GM12872 (cell line): Measurements from ENCODE around the gene STARD13.

ENCODE experiments used
- TF ChIP-seq, protein P1 (sequence below): IDR thresholded peaks from 3 replicates; pipeline ENCODE4 v1.5.1; 2011; ENCODE audit warnings: low read depth, mild to moderate bottlenecking, low read length, moderate library complexity; ENCODE audit not compliant: insufficient read depth

The STARD13 gene

DNA sequence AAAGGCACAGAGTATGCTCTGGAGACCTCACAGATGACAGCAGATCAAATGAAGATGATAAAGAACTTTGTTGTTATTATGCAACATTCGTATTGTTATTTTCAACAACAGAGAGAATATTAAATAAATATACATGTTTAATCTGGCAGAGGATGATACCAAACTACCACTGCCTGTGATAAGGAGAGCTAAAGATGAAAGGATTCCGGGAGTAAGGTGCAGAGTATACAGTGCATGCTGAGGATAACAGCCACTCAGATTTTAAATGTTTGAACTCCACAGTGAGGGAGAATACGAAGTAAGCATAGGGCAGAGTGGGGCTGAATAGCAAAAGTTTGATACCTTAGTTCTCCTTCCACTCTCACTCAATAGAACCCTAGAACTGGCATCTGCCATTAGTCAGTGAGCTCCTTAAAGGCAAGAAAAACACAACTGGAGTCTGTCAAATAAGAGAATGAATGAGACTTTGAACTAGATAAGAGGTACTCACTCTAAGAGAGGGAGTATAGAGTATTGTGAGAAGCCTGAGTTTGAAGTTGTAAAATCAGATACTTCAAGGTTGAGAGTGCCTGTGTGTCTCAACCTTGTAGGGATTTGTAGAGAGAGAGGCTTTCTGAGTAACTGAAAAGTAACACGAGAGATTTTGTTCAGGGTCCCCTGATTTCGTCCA is 78.5 kb downstream of the STARD13 start:
- TF ChIP-seq, protein P1, sequence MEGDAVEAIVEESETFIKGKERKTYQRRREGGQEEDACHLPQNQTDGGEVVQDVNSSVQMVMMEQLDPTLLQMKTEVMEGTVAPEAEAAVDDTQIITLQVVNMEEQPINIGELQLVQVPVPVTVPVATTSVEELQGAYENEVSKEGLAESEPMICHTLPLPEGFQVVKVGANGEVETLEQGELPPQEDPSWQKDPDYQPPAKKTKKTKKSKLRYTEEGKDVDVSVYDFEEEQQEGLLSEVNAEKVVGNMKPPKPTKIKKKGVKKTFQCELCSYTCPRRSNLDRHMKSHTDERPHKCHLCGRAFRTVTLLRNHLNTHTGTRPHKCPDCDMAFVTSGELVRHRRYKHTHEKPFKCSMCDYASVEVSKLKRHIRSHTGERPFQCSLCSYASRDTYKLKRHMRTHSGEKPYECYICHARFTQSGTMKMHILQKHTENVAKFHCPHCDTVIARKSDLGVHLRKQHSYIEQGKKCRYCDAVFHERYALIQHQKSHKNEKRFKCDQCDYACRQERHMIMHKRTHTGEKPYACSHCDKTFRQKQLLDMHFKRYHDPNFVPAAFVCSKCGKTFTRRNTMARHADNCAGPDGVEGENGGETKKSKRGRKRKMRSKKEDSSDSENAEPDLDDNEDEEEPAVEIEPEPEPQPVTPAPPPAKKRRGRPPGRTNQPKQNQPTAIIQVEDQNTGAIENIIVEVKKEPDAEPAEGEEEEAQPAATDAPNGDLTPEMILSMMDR = no peak

DNA sequence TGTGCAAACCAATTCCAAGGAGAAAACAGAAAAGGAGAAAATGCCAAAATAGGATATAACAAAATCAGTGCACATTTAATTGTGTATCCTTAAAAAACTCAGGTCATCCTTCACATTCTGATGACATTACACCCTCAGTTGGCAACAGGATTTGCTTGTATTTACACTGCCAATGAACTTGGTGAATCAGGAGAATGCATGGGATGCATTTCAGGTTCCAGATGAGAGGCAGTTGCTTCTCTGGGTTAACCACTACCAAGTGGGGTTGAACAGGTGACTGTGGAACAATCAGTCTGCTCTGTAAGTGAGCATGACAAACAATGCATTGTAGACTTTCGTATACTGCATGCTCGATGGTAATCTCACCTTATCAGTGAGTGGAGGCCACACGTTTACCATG is 79.1 kb downstream of the STARD13 start:
- TF ChIP-seq, protein P1 = no peak

DNA sequence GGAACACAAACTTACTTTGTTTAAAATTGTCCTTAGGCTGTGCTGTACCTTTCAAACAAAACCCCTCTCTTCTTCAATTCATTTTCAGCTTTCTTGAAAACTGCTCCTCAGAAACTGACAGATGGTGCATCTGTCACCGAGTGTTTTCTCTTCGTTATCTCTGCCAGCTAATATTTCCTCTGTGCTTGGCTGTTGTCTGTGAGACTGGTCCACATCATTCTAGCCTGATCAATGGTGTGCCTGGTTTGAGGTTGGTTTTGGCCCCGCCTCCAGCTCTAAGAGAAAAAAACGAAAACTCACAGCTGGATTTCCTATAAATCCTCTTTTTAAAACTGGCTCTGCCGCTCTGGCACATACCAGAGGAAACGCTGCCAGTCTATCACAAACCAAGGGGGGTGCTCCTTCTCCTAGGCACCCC is 79.7 kb downstream of the STARD13 start:
- TF ChIP-seq, protein P1 = no peak

DNA sequence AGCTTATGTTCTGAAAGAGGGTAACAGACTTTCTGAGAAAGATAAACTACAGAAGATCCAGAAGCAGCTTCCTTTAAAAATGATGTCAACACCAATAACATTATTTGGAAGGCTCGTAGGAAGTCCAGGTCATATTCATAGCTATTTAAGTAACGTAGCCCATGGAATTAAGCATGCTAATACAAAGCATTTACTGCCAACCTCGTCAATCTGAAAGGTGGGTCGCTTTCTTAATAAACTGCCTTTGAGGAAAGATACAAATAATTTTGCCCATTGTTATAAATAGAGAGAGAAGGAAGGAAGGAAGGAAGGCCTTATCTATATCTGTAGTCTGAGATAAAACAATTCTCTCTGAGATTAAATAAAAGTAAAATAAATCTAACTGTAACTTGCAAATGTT is 80.3 kb downstream of the STARD13 start:
- TF ChIP-seq, protein P1 = no peak

DNA sequence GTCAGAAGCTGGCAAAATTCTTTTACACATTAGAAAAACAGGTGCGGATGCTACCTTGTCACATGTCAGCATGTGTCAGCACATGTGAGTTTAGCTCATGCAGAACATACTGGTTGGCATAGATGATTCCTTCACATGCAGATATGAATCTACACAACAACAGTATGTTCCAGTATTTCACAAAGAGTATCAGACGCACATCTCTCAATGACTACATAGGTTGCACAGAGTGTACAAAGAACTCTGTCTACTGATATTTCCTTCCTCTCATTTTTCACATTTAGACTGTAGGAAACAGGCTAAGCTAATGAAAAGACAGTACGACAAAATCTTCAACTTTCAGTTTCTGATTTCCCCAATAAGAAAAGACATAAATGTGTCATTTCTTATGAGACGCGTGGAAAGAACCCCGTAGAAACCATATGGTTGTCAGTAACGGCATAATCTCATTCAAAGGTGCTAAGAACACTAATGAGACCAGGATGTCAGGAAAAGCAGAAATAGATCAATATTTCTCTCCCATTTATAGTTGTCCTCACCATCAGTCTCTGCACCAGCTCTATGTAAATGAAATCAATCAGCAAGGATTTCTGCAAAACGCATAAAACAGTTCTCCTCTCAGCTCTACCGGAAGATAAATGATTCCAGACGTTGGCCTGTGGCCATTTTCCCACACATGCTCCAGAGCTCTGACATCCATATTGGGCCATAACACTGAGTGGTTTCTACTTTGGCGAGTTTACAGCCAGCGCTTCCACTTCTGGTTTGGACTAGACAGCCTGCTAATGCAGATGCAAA is 81.2 kb downstream of the STARD13 start:
- TF ChIP-seq, protein P1 = no peak

DNA sequence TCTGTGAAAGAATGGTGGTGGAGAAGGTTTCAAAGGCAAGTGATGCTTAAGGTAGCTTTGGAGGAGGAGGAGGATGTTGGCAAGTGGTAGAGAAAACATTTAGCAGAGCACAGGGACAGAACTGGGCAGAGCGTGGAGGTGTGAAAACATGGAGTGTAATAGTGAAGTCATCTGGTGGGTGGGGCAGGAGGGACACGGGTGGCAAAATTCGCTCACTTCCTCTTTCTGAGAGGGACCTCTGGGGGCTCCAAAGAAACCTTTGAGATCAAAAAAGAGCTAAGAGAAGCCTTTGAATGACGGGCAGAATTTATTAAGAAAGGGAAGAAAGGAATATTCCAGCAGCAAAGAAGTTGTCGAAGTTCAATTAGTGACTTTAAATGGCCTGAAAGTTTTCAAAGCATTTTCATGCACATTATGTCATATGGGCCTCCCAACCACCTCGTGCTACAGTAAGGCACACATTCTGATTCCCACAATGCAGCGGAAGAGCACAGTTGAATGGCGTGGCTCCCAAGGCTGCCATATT is 82.8 kb downstream of the STARD13 start:
- TF ChIP-seq, protein P1 = no peak

DNA sequence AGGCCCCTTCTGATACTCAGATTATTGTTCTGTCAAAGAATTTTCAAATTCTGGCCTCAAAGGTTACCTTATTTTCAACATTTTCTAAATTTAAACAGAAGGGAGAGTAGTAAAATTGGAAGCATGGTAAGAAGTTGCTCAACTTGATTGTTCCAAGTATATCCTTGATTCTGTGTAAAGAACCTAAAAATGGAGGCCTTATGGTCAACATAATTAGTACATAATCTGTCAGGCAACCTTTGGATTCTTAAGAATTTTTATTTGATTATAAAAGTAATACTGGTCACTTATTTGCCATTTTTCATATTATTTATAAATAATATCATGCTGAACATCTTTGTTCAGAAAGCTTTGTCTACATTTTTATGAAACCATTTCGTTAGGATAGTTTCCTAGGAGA is 83.9 kb downstream of the STARD13 start:
- TF ChIP-seq, protein P1 = no peak
